Measurements from ENCODE around the gene EIF3A.
"Not testable (repeated sequence)": the region's sequence is repeated elsewhere in the genome, so short reads cannot be mapped to it uniquely, and the experiment has no call there.

Gene EIF3A

DNA sequence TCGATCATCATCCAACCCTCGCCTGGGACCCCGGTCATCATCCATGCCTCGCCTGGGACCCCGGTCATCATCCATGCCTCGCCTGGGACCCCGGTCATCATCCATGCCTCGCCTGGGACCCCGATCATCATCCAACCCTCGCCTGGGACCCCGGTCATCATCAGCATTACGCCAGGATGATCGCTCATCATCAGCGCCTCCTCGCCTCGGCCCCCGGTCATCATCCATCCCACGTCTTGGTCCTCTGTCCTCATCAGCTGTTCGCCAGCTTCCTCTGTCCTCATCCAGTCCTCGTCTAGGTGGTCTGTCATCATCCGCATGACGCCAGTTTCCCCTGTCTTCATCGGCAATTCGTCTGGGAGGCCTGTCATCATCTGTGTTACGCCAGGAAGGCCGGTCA, 38.4 kb downstream of the EIF3A start:
- no peaks in the 10 kb centered on the region for H3K4me1 ChIP-seq (ENCODE audit: control insufficient read depth, insufficient read depth, low read length)
- H3K36me3 ChIP-seq (ENCODE audit: control insufficient read depth, insufficient read depth, low read length) = peaks cover 99% of the 10 kb centered on the region
- no peak overlapping the region for H3K4me3 ChIP-seq (ENCODE audit: low read depth, low read length)
- H3K27me3 ChIP-seq (ENCODE audit: control insufficient read depth, insufficient read depth, low read length) = no peaks in the 10 kb centered on the region
- H3K27ac ChIP-seq (ENCODE audit: low read depth, low read length) = no peak overlapping the region
- no peaks in the 10 kb centered on the region for H3K9me3 ChIP-seq (ENCODE audit: control insufficient read depth, insufficient read depth, low read length)
- no peak overlapping the region for H3K9ac ChIP-seq (ENCODE audit: low read depth, low read length)

DNA sequence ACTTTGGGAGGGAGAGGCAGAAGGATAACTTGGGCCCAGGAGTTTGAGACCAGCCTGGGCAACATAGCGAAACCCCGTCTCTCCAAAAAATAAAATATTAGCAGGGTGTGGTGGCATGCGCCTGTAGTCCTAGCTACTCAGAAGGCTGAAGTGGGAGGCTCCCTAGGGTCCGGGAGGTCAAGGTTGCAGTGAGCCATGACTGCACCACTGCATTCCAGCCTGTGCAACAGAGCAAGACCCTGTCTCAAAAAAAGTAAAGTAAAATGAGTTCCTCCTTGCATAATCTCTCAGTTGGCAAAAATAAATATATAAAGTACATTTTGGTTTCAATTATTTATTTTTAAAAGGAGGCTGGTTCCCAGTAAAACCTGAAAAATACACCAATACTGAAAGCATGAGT, 39.3 kb downstream of the EIF3A start:
- Histone ChIP-seq H3K4me3 (ENCODE audit: low read depth, low read length) (no peak overlapping the region), H3K27ac (ENCODE audit: low read depth, low read length) (no peak overlapping the region), H3K4me1 (ENCODE audit: control insufficient read depth, insufficient read depth, low read length) (no peaks in the 10 kb centered on the region), H3K9ac (ENCODE audit: low read depth, low read length) (no peak overlapping the region), H3K36me3 (ENCODE audit: control insufficient read depth, insufficient read depth, low read length) (peaks cover 99% of the 10 kb centered on the region), H3K27me3 (ENCODE audit: control insufficient read depth, insufficient read depth, low read length) (no peaks in the 10 kb centered on the region), H3K9me3 (ENCODE audit: control insufficient read depth, insufficient read depth, low read length) (no peaks in the 10 kb centered on the region)

DNA sequence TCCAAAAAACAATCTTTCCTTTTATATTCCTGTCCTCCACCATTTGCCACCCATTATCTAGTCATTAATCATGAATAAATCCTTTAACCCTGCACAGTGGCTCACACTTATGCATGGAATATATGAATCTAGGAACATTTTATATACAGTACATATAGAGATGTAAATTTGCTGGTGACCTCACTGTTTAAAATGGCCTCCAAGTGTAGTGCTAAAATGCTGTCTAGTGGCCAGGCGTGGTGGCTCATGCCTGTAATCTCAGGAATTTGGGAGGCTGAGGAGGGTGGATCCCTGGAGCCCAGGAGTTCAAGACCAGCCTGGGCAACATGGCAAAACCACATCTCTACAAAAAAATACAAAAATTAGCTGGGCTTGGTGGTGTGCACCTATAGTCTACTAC, 41.5 kb downstream of the EIF3A start:
- no peaks in the 10 kb centered on the region for H3K27me3 ChIP-seq (ENCODE audit: control insufficient read depth, insufficient read depth, low read length)
- H3K9ac ChIP-seq (ENCODE audit: low read depth, low read length) = no peak overlapping the region
- no peak overlapping the region for H3K4me3 ChIP-seq (ENCODE audit: low read depth, low read length)
- no peak overlapping the region for H3K27ac ChIP-seq (ENCODE audit: low read depth, low read length)
- H3K4me1 ChIP-seq (ENCODE audit: control insufficient read depth, insufficient read depth, low read length) = no peaks in the 10 kb centered on the region
- H3K9me3 ChIP-seq (ENCODE audit: control insufficient read depth, insufficient read depth, low read length) = no peaks in the 10 kb centered on the region
- peaks cover 94% of the 10 kb centered on the region for H3K36me3 ChIP-seq (ENCODE audit: control insufficient read depth, insufficient read depth, low read length)

DNA sequence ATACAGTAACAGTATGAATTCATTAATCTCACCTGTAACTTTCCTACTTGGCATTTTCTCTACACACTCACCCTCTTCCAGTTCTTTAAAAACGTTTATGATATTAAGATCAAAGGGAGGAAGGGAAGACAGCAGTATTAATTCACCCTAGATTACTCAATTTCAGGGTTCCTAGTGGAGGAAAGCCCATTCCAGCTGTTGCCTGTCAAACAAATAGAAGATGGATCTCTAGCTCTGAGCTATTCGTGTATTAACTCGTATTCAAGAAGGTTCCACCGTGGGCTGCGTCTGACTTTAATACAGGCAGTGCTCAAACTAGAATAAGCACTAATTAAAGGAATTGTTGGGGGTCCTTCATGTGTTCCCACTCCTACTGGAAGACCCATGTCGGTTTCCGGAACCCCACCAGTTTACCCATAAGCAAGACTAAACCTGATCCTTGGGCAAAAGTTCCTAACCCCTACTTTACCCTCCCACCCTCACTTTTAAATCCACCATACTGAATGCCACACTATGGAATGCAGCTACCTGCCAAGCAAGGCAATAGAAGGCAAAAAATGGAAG, 49.0 kb downstream of the EIF3A start:
- no peaks in the 10 kb centered on the region for H3K9me3 ChIP-seq (ENCODE audit: control insufficient read depth, insufficient read depth, low read length)
- no peak overlapping the region for H3K27ac ChIP-seq (ENCODE audit: low read depth, low read length)
- no peak overlapping the region for H3K9ac ChIP-seq (ENCODE audit: low read depth, low read length)
- H3K36me3 ChIP-seq (ENCODE audit: control insufficient read depth, insufficient read depth, low read length) = peaks cover 39% of the 10 kb centered on the region
- H3K4me3 ChIP-seq (ENCODE audit: low read depth, low read length) = peak overlapping the region; percentile 63
- H3K4me1 ChIP-seq (ENCODE audit: control insufficient read depth, insufficient read depth, low read length) = peaks cover 7% of the 10 kb centered on the region
- no peaks in the 10 kb centered on the region for H3K27me3 ChIP-seq (ENCODE audit: control insufficient read depth, insufficient read depth, low read length)

DNA sequence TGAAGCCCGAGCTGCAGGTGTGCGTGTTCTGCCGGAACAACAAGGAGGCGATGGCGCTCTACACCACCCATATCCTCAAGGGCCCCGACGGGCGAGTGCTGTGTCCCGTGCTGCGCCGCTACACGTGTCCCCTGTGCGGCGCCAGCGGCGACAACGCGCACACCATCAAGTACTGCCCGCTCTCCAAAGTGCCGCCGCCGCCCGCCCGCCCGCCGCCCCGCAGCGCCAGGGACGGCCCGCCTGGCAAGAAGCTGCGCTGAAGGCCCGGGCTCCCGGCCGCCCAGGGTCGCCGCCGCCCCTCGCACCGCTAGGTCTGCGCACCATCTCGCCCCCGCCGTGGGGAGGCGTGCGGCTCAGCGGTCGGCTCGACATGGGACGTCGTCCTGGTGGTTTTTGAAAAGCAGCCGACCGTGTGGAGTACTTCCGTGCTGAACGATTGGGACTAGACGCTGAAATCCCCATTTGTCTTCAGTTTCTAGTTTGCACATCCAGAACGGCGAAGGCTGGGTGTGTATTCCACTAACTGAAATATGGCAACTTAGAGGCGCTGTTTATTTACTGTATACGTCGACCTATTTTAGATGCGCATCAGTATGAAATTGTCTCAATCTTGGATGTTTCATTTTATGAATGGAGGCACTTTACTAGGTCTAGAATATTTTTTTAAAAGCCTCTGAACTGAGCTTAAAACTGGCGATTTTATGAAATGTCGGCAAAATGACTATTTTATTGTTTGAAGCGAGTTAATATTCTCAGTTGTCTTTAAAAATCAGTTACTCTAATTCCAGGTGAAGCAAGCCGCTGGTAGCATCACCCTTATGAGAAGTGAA, 50.0 kb downstream of the EIF3A start:
- Histone ChIP-seq H3K4me3 (ENCODE audit: low read depth, low read length) (peak overlapping the region; percentile 63), H3K9me3 (ENCODE audit: control insufficient read depth, insufficient read depth, low read length) (no peaks in the 10 kb centered on the region), H3K36me3 (ENCODE audit: control insufficient read depth, insufficient read depth, low read length) (peaks cover 30% of the 10 kb centered on the region), H3K27me3 (ENCODE audit: control insufficient read depth, insufficient read depth, low read length) (no peaks in the 10 kb centered on the region), H3K4me1 (ENCODE audit: control insufficient read depth, insufficient read depth, low read length) (peaks cover 7% of the 10 kb centered on the region), H3K9ac (ENCODE audit: low read depth, low read length) (peak overlapping the region; percentile 41; the same call in 1 of the 2 replicates), H3K27ac (ENCODE audit: low read depth, low read length) (no peak overlapping the region)

DNA sequence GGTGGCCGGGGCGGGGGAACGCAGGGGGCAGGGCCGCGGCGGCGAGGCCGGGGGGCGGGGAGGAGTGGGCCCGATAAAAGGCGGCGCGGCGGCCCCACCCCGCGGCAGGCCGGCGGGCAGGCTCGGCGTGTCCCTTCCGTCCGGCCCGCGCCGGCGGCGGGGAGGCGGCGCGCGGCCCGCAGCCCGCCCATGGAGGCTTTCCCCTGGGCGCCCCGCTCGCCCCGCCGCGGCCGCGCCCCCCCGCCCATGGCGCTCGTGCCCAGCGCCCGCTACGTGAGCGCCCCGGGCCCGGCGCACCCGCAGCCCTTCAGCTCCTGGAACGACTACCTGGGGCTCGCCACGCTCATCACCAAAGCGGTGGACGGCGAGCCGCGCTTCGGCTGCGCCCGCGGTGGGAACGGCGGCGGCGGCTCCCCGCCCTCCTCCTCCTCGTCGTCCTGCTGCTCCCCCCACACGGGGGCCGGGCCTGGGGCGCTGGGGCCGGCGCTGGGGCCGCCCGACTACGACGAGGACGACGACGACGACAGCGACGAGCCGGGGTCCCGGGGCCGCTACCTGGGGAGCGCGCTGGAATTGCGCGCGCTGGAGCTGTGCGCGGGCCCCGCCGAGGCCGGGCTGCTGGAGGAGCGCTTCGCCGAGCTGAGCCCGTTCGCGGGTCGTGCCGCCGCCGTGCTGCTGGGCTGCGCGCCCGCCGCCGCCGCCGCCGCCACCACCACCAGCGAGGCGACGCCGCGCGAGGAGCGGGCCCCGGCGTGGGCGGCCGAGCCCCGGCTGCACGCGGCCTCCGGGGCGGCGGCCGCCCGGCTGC, 50.8 kb downstream of the EIF3A start, which contains the start of gene NANOS1:
NANOS1 (plus strand) TSS at position 102 of the 808 bp plus-strand sequence; CDS start at position 190, 88 bp downstream.
- H3K4me3 ChIP-seq (ENCODE audit: low read depth, low read length) = peak within 1 kb of the TSS; percentile 63
- peak within 1 kb of the TSS; percentile 67 for H3K27ac ChIP-seq (ENCODE audit: low read depth, low read length)
- peaks cover 7% of the 10 kb centered on the region for H3K4me1 ChIP-seq (ENCODE audit: control insufficient read depth, insufficient read depth, low read length)
- H3K27me3 ChIP-seq (ENCODE audit: control insufficient read depth, insufficient read depth, low read length) = no peaks in the 10 kb centered on the region
- H3K9ac ChIP-seq (ENCODE audit: low read depth, low read length) = peak within 1 kb of the TSS; percentile 41; the same call in 1 of the 2 replicates
- no peaks in the 10 kb centered on the region for H3K9me3 ChIP-seq (ENCODE audit: control insufficient read depth, insufficient read depth, low read length)
- H3K36me3 ChIP-seq (ENCODE audit: control insufficient read depth, insufficient read depth, low read length) = peaks cover 26% of the 10 kb centered on the region

DNA sequence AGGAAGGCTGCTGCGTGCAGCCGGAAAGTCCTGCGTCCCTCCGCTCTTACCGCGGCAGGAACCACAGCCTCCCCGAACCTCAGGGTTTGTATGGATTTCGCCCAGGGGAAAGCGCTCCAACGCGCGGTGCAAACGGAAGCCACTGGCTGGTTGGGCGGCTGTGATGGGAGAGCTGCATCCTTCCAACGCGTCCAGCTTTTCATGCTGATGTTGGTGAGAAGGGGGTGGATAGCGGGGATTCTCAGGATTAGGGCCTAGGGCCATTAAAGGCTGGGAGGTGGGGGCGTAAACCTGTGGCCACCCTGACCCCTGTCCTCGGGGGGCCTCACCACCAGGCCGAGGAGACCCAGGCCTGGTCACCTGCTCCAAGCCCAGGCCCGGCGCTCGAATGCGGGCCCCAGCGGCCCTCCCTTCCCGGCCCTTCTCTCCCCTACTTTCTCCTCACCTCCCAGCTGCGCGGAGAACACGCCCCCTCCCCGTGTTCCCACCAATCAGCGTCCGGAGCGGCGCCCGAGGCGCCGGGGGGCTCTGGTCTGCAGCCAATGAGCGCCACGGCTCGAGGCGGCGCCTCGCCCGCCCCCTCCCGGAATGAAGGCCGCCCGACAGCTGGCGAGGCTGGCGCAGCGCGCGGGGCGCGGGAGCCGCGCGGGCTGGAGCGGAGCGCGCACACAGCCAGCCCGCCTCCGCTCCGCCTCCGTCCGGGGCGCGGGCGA, 51.6 kb downstream of the EIF3A start:
- no peak overlapping the region for H3K27ac ChIP-seq (ENCODE audit: low read depth, low read length)

DNA sequence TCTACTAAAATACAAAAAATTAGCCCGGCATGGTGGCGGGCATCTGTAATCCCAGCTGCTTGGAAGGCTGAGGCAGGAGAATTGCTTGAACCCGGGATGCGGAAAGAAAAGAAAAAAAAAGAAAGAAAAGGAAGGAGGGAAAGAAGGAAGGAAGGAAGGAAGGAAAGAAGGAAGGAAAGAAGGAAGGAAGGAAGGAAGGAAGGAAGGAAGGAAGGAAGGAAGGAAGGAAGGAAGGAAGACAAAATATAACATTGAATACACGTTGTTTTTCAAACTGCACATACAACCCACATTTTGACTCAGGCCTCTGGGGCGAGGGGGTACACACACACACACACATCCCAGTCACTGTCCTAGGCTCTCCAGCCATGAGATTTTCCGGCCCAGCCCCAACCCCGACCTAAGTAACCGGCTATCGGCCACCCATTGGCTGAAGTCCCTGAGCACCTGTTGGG, 52.1 kb downstream of the EIF3A start:
- not testable (repeated sequence) for H3K27ac ChIP-seq (ENCODE audit: low read depth, low read length)
- H3K4me3 ChIP-seq (ENCODE audit: low read depth, low read length) = peak overlapping the region; percentile 63

More for the DNA sequence above, 51.6 kb downstream of the EIF3A start:
- no peaks in the 10 kb centered on the region for H3K9me3 ChIP-seq (ENCODE audit: control insufficient read depth, insufficient read depth, low read length)
- peaks cover 19% of the 10 kb centered on the region for H3K36me3 ChIP-seq (ENCODE audit: control insufficient read depth, insufficient read depth, low read length)
- H3K4me3 ChIP-seq (ENCODE audit: low read depth, low read length) = peak overlapping the region; percentile 63
- H3K4me1 ChIP-seq (ENCODE audit: control insufficient read depth, insufficient read depth, low read length) = peaks cover 7% of the 10 kb centered on the region
- H3K27me3 ChIP-seq (ENCODE audit: control insufficient read depth, insufficient read depth, low read length) = no peaks in the 10 kb centered on the region
- no peak overlapping the region for H3K9ac ChIP-seq (ENCODE audit: low read depth, low read length)

DNA sequence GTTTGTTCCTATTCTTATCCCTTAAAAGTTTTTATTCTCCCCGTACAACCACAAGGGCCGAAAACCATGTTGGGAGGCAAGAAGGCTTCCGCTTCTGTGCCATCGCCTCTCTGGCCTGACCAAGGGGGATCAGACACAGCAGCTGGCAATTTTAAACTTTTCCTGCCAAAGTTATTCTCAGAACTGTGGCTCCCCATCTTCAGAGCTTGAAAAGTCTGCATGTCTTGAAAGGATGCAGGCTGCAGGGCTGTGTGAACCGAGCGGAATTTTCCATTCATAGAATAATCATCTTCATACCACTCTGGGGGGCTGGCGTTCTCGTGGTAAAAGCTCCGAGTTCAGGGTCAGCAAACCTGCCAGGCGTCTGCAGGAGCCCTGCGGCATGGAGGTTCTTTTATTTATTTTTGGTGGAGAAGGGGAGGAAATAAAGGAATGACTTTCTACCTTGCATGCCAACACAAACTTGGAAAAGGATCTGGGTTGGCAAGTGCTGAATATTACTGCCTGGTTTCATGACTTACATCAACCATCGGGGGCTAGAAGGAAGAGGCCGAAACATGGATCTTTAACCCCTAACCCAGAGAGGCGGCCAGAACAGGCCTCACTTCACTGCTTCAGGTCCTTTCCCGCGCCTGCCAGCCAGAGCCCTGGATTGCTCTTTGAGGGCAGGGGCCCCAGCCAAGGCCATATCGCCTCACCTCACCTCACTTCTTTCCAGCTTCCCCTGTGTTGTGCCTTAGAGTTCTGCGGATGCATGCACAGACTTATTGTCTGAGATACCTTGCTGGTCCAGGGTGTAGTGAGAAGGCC, 54.1 kb downstream of the EIF3A start:
- Histone ChIP-seq H3K36me3 (ENCODE audit: control insufficient read depth, insufficient read depth, low read length) (no peaks in the 10 kb centered on the region), H3K27me3 (ENCODE audit: control insufficient read depth, insufficient read depth, low read length) (no peaks in the 10 kb centered on the region), H3K4me1 (ENCODE audit: control insufficient read depth, insufficient read depth, low read length) (peaks cover 23% of the 10 kb centered on the region), H3K4me3 (ENCODE audit: low read depth, low read length) (no peak overlapping the region), H3K9me3 (ENCODE audit: control insufficient read depth, insufficient read depth, low read length) (no peaks in the 10 kb centered on the region), H3K9ac (ENCODE audit: low read depth, low read length) (no peak overlapping the region), H3K27ac (ENCODE audit: low read depth, low read length) (no peak overlapping the region)

More for the DNA sequence above, 52.1 kb downstream of the EIF3A start:
- not testable (repeated sequence) for H3K27me3 ChIP-seq (ENCODE audit: control insufficient read depth, insufficient read depth, low read length); H3K9ac ChIP-seq (ENCODE audit: low read depth, low read length); H3K9me3 ChIP-seq (ENCODE audit: control insufficient read depth, insufficient read depth, low read length)
- Histone ChIP-seq H3K4me1 (ENCODE audit: control insufficient read depth, insufficient read depth, low read length) (peaks cover 11% of the 10 kb centered on the region), H3K36me3 (ENCODE audit: control insufficient read depth, insufficient read depth, low read length) (peaks cover 13% of the 10 kb centered on the region)

DNA sequence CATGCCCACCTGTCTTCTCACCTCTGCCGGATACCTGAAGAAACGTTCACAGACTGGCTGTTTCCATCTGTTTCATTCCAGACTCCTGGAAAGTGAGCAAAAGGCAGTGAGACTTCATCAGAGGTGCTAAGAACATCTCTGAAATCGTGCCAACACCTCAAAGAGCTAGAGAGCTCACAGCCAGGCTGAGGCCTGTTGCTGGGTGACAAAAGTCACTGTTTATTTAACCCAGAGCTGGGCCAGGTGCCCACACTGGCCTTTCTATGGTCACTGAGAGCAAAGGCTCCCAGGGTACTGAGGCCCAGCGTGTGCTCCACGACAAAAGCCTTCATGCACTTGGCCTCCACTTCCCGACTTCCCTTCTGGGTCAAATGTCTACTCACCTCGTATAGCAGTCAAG, 54.8 kb downstream of the EIF3A start:
- no peak overlapping the region for H3K4me3 ChIP-seq (ENCODE audit: low read depth, low read length)
- no peaks in the 10 kb centered on the region for H3K27me3 ChIP-seq (ENCODE audit: control insufficient read depth, insufficient read depth, low read length)
- H3K9ac ChIP-seq (ENCODE audit: low read depth, low read length) = no peak overlapping the region
- H3K36me3 ChIP-seq (ENCODE audit: control insufficient read depth, insufficient read depth, low read length) = no peaks in the 10 kb centered on the region
- no peak overlapping the region for H3K27ac ChIP-seq (ENCODE audit: low read depth, low read length)
- H3K9me3 ChIP-seq (ENCODE audit: control insufficient read depth, insufficient read depth, low read length) = no peaks in the 10 kb centered on the region
- H3K4me1 ChIP-seq (ENCODE audit: control insufficient read depth, insufficient read depth, low read length) = peaks cover 18% of the 10 kb centered on the region
